SK-N-SH (cell line): ENCODE data around the gene SMPDL3A. TPM values are rescaled to one million over a fixed set of nuclear protein-coding genes. Genes with fewer than 3 reads are reported as not detected.

Experiments used
- CTCF ChIA-PET: fragments of 300-600, 350-600 bp; formaldehyde crosslinking; extraction: SDS; loops from one replicate; lab custom pipeline; 2021; lab: Yijun Ruan, JAX
- POLR2A ChIA-PET: fragments of 350-600 bp; sonication (Branson Sonifier 250); formaldehyde crosslinking; extraction: SDS; loops from one replicate; lab custom pipeline; 2020; ENCODE audit warnings: antibody characterized with exemption, inconsistent platforms; lab: Yijun Ruan, JAX
- DNase-seq: peaks from one replicate; pipeline ENCODE4 v3.0.0; 2012
- H2AFZ ChIP-seq: fragments of 200-600 bp; sonication (generic); 2 replicates; pipeline ENCODE4 v1.8.1; 2016; ENCODE audit warnings: antibody characterized with exemption, mild to moderate bottlenecking, low read depth
- H3F3A ChIP-seq: fragments of 200-600 bp; sonication (generic); replicated peaks from 2 replicates; pipeline ENCODE3; 2016; ENCODE audit warnings: antibody characterized with exemption, mild to moderate bottlenecking; ENCODE audit not compliant: insufficient read depth
- H3K27ac ChIP-seq, 2 experiments: fragments of 200-500 bp in 1 of 2; fragments of 200-600 bp in 1 of 2; sonication (Bioruptor generic) in 1 of 2; sonication (generic), shearing (Covaris generic) in 1 of 2; 2 replicates each; pipeline versions ENCODE4 v1.5.1 to v1.6.1; 2014 to 2016; ENCODE audit warnings: low read depth in 2 of 2, inconsistent platforms in 1 of 2, low read length in 1 of 2, mild to moderate bottlenecking in 1 of 2, mixed read lengths in 1 of 2
- H3K27me3 ChIP-seq: fragments of 200-600 bp; sonication (generic), shearing (Covaris generic); 2 replicates; pipeline ENCODE4 v1.6.1; 2016; ENCODE audit warnings: mixed run types; ENCODE audit not compliant: insufficient read depth
- H3K36me3 ChIP-seq, 2 experiments: fragments of 200-500 bp in 1 of 2; fragments of 200-600 bp in 1 of 2; sonication (Bioruptor generic) in 1 of 2; sonication (generic) in 1 of 2; replicated peaks in 1 of 2; 2 replicates each; pipeline versions ENCODE3 to v1.5.1; 2014 to 2016; ENCODE audit warnings: low read length in 1 of 2, mild to moderate bottlenecking in 1 of 2; ENCODE audit not compliant: insufficient read depth in 2 of 2, control insufficient read depth in 1 of 2
- H3K4me1 ChIP-seq, 2 experiments: fragments of 200-500 bp in 1 of 2; fragments of 200-600 bp in 1 of 2; sonication (Bioruptor generic) in 1 of 2; sonication (generic), shearing (Covaris generic) in 1 of 2; 2 replicates each; pipeline versions ENCODE4 v1.5.1 to v1.6.1; 2014 to 2016; ENCODE audit warnings: low read depth in 1 of 2, low read length in 1 of 2, mixed run types in 1 of 2; ENCODE audit not compliant: insufficient read depth in 2 of 2, control insufficient read depth in 1 of 2
- H3K4me2 ChIP-seq: fragments of 200-600 bp; sonication (generic), shearing (Covaris generic); 2 replicates; pipeline ENCODE4 v1.6.1; 2017; ENCODE audit warnings: mixed run types
- H3K4me3 ChIP-seq, 2 experiments: fragments of 200-500 bp in 1 of 2; fragments of 200-600 bp in 1 of 2; sonication (Bioruptor generic) in 1 of 2; sonication (generic), shearing (Covaris generic) in 1 of 2; 2 replicates each; pipeline versions ENCODE4 v1.5.1 to v1.8.1; 2014 to 2016; ENCODE audit warnings: low read depth in 2 of 2, inconsistent platforms in 1 of 2, low read length in 1 of 2, mild to moderate bottlenecking in 1 of 2, mixed read lengths in 1 of 2, moderate library complexity in 1 of 2
- H3K79me2 ChIP-seq: fragments of 200-600 bp; sonication (generic); 2 replicates; pipeline ENCODE4 v1.8.1; 2017; ENCODE audit warnings: mild to moderate bottlenecking; ENCODE audit not compliant: insufficient read depth
- H3K9ac ChIP-seq: fragments of 200-600 bp; sonication (generic); 2 replicates; pipeline ENCODE4 v1.6.1; 2017; ENCODE audit warnings: mixed run types
- H3K9me2 ChIP-seq: fragments of 200-600 bp; sonication (generic); 2 replicates; pipeline ENCODE4 v1.6.1; 2017; ENCODE audit warnings: mixed run types
- H3K9me3 ChIP-seq: fragments of 200-600 bp; sonication (generic); 2 replicates; pipeline ENCODE4 v1.6.1; 2017; ENCODE audit warnings: mixed run types, mild to moderate bottlenecking, moderate library complexity
- H4K20me1 ChIP-seq: fragments of 200-600 bp; sonication (generic); 2 replicates; pipeline ENCODE4 v1.6.1; 2017; ENCODE audit warnings: mild to moderate bottlenecking, mixed run types; ENCODE audit not compliant: insufficient read depth
- CHD2 ChIP-seq: fragments of 150-350 bp; IDR thresholded peaks from 2 replicates; pipeline ENCODE4 v1.6.1; 2018; ENCODE audit warnings: low read length; ENCODE audit not compliant: partially characterized antibody
- EP300 ChIP-seq, 2 experiments: IDR thresholded peaks; 2 replicates each; pipeline versions ENCODE4 v1.4.0 to v1.6.1; 2012; ENCODE audit warnings: borderline replicate concordance in 1 of 2, low read depth in 1 of 2, low read length in 1 of 2
- GABPA ChIP-seq: IDR thresholded peaks from 2 replicates; pipeline ENCODE4 v1.4.0; 2012; ENCODE audit warnings: low read depth, mild to moderate bottlenecking
- JUND ChIP-seq: IDR thresholded peaks from 2 replicates; pipeline ENCODE4 v1.4.0; 2012
- MEF2A ChIP-seq: IDR thresholded peaks from 2 replicates; pipeline ENCODE4 v1.4.0; 2012; ENCODE audit warnings: low read depth, borderline replicate concordance
- NRF1 ChIP-seq: IDR thresholded peaks from 2 replicates; pipeline ENCODE4 v1.6.1; 2012; ENCODE audit warnings: low read depth, mild to moderate bottlenecking, low read length
- POLR2AphosphoS5 ChIP-seq: IDR thresholded peaks from 2 replicates; pipeline ENCODE4 v1.6.1; 2012; ENCODE audit warnings: low read depth, low read length
- RXRA ChIP-seq: IDR thresholded peaks from 2 replicates; pipeline ENCODE4 v1.4.0; 2012; ENCODE audit warnings: low read depth, mild to moderate bottlenecking, borderline replicate concordance
- SIN3A ChIP-seq: IDR thresholded peaks from 2 replicates; pipeline ENCODE4 v1.6.1; 2012; ENCODE audit warnings: low read depth, mild to moderate bottlenecking, low read length, moderate library complexity, borderline replicate concordance
- SMC3 ChIP-seq: IDR thresholded peaks from 2 replicates; pipeline ENCODE4 v1.6.1; 2012; ENCODE audit warnings: low read depth, low read length, improper control_type of control experiment
- TAF1 ChIP-seq: IDR thresholded peaks from 2 replicates; pipeline ENCODE4 v1.6.1; 2012; ENCODE audit warnings: low read depth, mild to moderate bottlenecking, low read length, moderate library complexity, borderline replicate concordance
- TCF12 ChIP-seq: IDR thresholded peaks from 2 replicates; pipeline ENCODE4 v1.4.0; 2012
- YY1 ChIP-seq: IDR thresholded peaks from 2 replicates; pipeline ENCODE4 v1.4.0; 2012; ENCODE audit warnings: low read depth, mild to moderate bottlenecking
- WGBS: methylation state at CpG from one replicate; pipeline ENCODE4 v1.1.6; 2017; ENCODE audit warnings: low lambda C conversion rate; 5-methylcytosine and 5-hydroxymethylcytosine counted together
- polyA plus RNA-seq, 3 experiments: library from polyadenylated mRNA; depleted of rRNA; stranded (reverse); fragments of >200 nt; gene quantifications; 2 replicates each; pipeline ENCODE4 v1.2.3, GENCODE V29; 2012
- TF ChIP-seq, protein P1 (sequence below): fragments of 200-600 bp; sonication (generic); IDR thresholded peaks from 2 replicates; pipeline ENCODE4 v1.6.1; 2017; ENCODE audit warnings: antibody characterized with exemption, mild to moderate bottlenecking, moderate library complexity
- TF ChIP-seq, protein P2 (sequence below): IDR thresholded peaks from 2 replicates; pipeline ENCODE4 v1.4.0; 2012; ENCODE audit warnings: low read depth, borderline replicate concordance
- TF ChIP-seq, protein P3 (sequence below): IDR thresholded peaks from 2 replicates; pipeline ENCODE4 v1.4.0; 2012; ENCODE audit warnings: low read depth
- TF ChIP-seq, protein P4 (sequence below): fragments of 150-350 bp; IDR thresholded peaks from 2 replicates; pipeline ENCODE4 v1.6.1; 2017; ENCODE audit warnings: antibody characterized with exemption, low read length, low read depth, borderline replicate concordance
- TF ChIP-seq, protein P5 (sequence below): IDR thresholded peaks from 2 replicates; pipeline ENCODE4; 2012

SMPDL3A gene
- polyA plus RNA-seq, 1 of the 3 experiments (the other 2 are of a cell fraction) = 2.0 TPM

DNA sequence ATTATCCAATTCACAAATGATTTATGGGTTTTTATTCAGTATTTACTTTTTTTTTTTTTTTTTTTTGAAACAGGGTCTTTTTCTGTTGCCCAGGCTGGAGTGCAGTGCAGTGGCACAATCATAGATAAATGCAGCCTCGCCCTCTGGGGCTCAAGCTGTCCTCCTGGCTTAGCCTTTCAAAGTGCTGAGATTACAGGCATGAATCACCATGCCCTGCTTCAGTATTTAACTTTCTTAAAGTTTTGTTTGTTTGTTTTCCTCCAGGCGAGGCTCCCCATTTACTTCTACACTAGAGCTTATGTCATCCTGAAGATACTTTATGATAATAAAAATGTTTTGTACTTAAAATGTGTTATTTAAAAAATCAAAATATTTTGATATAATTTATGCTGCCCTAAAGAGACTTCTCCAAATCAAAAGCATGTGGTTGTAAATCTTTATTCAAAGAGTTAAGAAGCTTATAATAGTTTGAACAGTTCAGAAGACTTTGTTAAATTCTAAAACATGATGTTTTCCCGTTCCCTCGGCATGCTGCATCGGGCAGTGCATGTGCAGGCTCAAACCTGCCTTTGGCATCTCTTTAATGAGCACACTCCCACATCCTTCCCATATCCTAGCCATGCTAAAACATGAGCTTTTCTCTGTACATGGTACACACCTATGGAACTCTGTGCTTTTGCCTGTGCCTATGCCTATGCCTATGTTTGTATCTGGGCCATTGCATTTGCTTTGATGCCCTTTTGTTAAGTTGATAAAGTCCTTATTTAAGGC is 11.0 kb downstream of the SMPDL3A start:
- Histone ChIP-seq H3K9me3 (no peaks in the 10 kb centered on the region), H3F3A (peaks cover 13% of the 10 kb centered on the region), H3K4me1 (no peaks in the 10 kb centered on the region; a peak in 1 of 4 replicates), H4K20me1 (no peaks in the 10 kb centered on the region), H3K27me3 (no peaks in the 10 kb centered on the region), H3K9me2 (no peaks in the 10 kb centered on the region), H3K9ac (no peak overlapping the region), H2AFZ (no peak overlapping the region), H3K4me2 (no peak overlapping the region), H3K4me3 (no peak overlapping the region), H3K27ac (no peak overlapping the region), H3K36me3 (no peaks in the 10 kb centered on the region), H3K79me2 (no peaks in the 10 kb centered on the region)
- WGBS = 64% methylated on average over 5 of the region's 5 CpGs
- CTCF ChIA-PET = no interaction called here
- POLR2A ChIA-PET = no interaction called here
- DNase-seq = no peak
- TF ChIP-seq CHD2 (no peak), TAF1 (no peak), NRF1 (no peak), SIN3A (no peak), GABPA (no peak), JUND (no peak), TCF12 (no peak), EP300 (IDR thresholded peaks at IDR 0.05; ENCODE audit: borderline replicate concordance in 1 of 2, low read depth in 1 of 2, low read length in 1 of 2) (no peak), RXRA (no peak)
- TF ChIP-seq, protein P1, sequence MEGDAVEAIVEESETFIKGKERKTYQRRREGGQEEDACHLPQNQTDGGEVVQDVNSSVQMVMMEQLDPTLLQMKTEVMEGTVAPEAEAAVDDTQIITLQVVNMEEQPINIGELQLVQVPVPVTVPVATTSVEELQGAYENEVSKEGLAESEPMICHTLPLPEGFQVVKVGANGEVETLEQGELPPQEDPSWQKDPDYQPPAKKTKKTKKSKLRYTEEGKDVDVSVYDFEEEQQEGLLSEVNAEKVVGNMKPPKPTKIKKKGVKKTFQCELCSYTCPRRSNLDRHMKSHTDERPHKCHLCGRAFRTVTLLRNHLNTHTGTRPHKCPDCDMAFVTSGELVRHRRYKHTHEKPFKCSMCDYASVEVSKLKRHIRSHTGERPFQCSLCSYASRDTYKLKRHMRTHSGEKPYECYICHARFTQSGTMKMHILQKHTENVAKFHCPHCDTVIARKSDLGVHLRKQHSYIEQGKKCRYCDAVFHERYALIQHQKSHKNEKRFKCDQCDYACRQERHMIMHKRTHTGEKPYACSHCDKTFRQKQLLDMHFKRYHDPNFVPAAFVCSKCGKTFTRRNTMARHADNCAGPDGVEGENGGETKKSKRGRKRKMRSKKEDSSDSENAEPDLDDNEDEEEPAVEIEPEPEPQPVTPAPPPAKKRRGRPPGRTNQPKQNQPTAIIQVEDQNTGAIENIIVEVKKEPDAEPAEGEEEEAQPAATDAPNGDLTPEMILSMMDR = no peak
- TF ChIP-seq, protein P2, sequence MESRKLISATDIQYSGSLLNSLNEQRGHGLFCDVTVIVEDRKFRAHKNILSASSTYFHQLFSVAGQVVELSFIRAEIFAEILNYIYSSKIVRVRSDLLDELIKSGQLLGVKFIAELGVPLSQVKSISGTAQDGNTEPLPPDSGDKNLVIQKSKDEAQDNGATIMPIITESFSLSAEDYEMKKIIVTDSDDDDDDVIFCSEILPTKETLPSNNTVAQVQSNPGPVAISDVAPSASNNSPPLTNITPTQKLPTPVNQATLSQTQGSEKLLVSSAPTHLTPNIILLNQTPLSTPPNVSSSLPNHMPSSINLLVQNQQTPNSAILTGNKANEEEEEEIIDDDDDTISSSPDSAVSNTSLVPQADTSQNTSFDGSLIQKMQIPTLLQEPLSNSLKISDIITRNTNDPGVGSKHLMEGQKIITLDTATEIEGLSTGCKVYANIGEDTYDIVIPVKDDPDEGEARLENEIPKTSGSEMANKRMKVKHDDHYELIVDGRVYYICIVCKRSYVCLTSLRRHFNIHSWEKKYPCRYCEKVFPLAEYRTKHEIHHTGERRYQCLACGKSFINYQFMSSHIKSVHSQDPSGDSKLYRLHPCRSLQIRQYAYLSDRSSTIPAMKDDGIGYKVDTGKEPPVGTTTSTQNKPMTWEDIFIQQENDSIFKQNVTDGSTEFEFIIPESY = no peak

DNA sequence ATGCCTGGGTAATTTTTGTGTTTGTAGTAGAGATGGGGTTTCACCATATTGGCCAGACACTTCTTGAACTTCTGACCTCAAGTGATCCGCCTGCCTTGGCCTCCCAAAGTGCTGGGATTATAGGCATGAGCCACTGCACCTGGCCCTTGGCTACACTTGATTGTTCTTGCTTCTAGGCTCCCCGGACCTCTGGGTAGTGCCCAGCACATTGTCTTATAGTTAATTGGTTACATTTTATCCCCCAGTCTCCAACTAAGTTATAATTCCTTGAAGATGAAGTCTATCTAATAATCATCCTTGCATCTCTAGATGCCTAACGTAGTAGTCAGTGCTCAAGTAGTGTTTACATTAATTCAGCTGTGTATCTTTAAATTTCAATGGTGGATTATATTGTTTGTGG is 11.8 kb downstream of the SMPDL3A start:
- no peaks in the 10 kb centered on the region for H3K9me3 ChIP-seq
- DNase-seq = no peak
- H3K79me2 ChIP-seq = no peaks in the 10 kb centered on the region
- 36% methylated on average over 3 of the region's 3 CpGs for WGBS
- H2AFZ ChIP-seq = no peak overlapping the region
- H3K9ac ChIP-seq = no peak overlapping the region
- H3K9me2 ChIP-seq = no peaks in the 10 kb centered on the region
- H3F3A ChIP-seq = peaks cover 13% of the 10 kb centered on the region
- POLR2A ChIA-PET = no interaction called here
- H3K4me3 ChIP-seq = no peak overlapping the region
- no peak overlapping the region for H3K4me2 ChIP-seq
- CTCF ChIA-PET = interaction anchor here (0.7 to 1.0 kb wide), 2 partner anchors 11 to 68 kb away, joined by 3 read pairs; partner anchors contain the start of gene SMPDL3A
- no peaks in the 10 kb centered on the region for H4K20me1 ChIP-seq
- H3K4me1 ChIP-seq = no peaks in the 10 kb centered on the region; a peak in 1 of 4 replicates
- H3K36me3 ChIP-seq = no peaks in the 10 kb centered on the region
- no peaks in the 10 kb centered on the region for H3K27me3 ChIP-seq
- no peak overlapping the region for H3K27ac ChIP-seq
- no peak for TF ChIP-seq MEF2A
- TF ChIP-seq, protein P1 = no peak
- TF ChIP-seq, protein P3, sequence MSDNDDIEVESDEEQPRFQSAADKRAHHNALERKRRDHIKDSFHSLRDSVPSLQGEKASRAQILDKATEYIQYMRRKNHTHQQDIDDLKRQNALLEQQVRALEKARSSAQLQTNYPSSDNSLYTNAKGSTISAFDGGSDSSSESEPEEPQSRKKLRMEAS = no peak
- TF ChIP-seq YY1 = no peak
- no peak for TF ChIP-seq EP300 (IDR thresholded peaks at IDR 0.05; ENCODE audit: borderline replicate concordance in 1 of 2, low read depth in 1 of 2, low read length in 1 of 2)
- no peak for TF ChIP-seq NRF1
- TF ChIP-seq CHD2 = no peak
- TF ChIP-seq POLR2AphosphoS5 = no peak
- no peak for TF ChIP-seq SMC3
- TF ChIP-seq, protein P4, sequence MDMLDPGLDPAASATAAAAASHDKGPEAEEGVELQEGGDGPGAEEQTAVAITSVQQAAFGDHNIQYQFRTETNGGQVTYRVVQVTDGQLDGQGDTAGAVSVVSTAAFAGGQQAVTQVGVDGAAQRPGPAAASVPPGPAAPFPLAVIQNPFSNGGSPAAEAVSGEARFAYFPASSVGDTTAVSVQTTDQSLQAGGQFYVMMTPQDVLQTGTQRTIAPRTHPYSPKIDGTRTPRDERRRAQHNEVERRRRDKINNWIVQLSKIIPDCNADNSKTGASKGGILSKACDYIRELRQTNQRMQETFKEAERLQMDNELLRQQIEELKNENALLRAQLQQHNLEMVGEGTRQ = no peak
- TF ChIP-seq, protein P5, sequence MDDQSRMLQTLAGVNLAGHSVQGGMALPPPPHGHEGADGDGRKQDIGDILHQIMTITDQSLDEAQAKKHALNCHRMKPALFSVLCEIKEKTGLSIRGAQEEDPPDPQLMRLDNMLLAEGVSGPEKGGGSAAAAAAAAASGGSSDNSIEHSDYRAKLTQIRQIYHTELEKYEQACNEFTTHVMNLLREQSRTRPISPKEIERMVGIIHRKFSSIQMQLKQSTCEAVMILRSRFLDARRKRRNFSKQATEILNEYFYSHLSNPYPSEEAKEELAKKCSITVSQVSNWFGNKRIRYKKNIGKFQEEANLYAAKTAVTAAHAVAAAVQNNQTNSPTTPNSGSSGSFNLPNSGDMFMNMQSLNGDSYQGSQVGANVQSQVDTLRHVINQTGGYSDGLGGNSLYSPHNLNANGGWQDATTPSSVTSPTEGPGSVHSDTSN = no peak
- no peak for TF ChIP-seq GABPA
